IMR-90 (cell line): Measurements from ENCODE around the gene EPN3.

Experiments used
- BHLHE40 ChIP-seq: fragments of 150-350 bp; IDR thresholded peaks from 2 replicates; pipeline ENCODE4 v1.6.1; 2016; ENCODE audit warnings: mild to moderate bottlenecking, low read depth, low read length
- CEBPB ChIP-seq: IDR thresholded peaks from 2 replicates; pipeline ENCODE4 v1.6.1; 2012; ENCODE audit warnings: low read depth, low read length, improper control_type of control experiment
- POLR2A ChIP-seq: IDR thresholded peaks from 2 replicates; pipeline ENCODE4 v1.6.1; 2012; ENCODE audit warnings: mild to moderate bottlenecking, low read depth, low read length
- SMC3 ChIP-seq: fragments of 150-350 bp; IDR thresholded peaks from 2 replicates; pipeline ENCODE4 v1.6.1; 2016; ENCODE audit warnings: low read depth, mild to moderate bottlenecking, antibody characterized with exemption, low read length, moderate library complexity
- TF ChIP-seq, protein P1 (sequence below): conservative IDR thresholded peaks from 2 replicates; pipeline ENCODE4 v1.5.1; 2012; ENCODE audit warnings: mild to moderate bottlenecking, low read depth, low read length, improper control_type of control experiment
- TF ChIP-seq, protein P2 (sequence below): fragments of 150-350 bp; IDR thresholded peaks from 2 replicates; pipeline ENCODE4 v1.6.1; 2016; ENCODE audit warnings: low read depth, mild to moderate bottlenecking, low read length, moderate library complexity, borderline replicate concordance

DNA sequence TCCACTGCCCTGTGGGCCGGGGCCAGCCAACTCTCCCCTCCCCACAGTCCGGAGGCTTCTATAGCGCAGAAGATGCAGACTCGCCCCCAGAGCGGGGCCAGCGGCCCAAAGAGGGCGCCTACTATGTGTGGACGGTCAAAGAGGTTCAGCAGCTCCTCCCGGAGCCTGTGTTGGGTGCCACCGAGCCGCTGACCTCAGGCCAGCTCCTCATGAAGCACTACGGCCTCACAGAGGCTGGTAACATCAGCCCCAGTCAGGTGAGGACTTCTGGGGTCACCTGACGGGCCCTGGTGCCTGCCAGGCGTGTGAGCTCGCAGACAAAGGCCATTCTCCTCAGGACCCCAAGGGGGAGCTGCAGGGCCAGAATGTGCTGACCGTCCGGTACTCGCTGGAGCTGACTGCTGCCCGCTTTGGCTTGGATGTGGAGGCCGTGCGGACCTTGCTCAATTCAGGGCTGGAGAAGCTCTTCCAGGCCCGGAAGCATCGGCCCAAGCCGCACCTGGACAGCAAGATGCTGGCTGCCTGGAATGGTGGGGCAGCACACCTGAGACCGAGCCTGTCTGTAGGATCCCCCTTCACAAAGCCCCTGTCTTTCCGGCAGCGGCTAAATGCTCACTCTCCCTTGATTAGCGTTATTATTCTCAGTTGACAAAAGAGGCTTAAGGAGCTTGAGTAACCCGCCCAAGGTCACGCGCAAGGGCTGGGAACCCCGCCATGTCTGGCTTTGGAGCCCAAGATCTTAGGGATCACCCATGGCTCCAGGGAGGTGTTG lies 18.3 kb downstream of the EPN3 start:
- peak; percentile 44; the same call in 1 of the 2 replicates for TF ChIP-seq BHLHE40
- TF ChIP-seq, protein P1, sequence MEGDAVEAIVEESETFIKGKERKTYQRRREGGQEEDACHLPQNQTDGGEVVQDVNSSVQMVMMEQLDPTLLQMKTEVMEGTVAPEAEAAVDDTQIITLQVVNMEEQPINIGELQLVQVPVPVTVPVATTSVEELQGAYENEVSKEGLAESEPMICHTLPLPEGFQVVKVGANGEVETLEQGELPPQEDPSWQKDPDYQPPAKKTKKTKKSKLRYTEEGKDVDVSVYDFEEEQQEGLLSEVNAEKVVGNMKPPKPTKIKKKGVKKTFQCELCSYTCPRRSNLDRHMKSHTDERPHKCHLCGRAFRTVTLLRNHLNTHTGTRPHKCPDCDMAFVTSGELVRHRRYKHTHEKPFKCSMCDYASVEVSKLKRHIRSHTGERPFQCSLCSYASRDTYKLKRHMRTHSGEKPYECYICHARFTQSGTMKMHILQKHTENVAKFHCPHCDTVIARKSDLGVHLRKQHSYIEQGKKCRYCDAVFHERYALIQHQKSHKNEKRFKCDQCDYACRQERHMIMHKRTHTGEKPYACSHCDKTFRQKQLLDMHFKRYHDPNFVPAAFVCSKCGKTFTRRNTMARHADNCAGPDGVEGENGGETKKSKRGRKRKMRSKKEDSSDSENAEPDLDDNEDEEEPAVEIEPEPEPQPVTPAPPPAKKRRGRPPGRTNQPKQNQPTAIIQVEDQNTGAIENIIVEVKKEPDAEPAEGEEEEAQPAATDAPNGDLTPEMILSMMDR: peak; percentile 96
- TF ChIP-seq, protein P2, sequence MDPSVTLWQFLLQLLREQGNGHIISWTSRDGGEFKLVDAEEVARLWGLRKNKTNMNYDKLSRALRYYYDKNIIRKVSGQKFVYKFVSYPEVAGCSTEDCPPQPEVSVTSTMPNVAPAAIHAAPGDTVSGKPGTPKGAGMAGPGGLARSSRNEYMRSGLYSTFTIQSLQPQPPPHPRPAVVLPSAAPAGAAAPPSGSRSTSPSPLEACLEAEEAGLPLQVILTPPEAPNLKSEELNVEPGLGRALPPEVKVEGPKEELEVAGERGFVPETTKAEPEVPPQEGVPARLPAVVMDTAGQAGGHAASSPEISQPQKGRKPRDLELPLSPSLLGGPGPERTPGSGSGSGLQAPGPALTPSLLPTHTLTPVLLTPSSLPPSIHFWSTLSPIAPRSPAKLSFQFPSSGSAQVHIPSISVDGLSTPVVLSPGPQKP: no peak
- peak; percentile 84 for TF ChIP-seq CEBPB
- no peak for TF ChIP-seq POLR2A
- peak; percentile 95 for TF ChIP-seq SMC3
